CD14-positive monocyte (primary cell): Measurements from ENCODE around the gene PARP15. TPM values are rescaled to one million over a fixed set of nuclear protein-coding genes. Genes with fewer than 3 reads are reported as not detected.
"Not testable (repeated sequence)": the region's sequence is repeated elsewhere in the genome, so short reads cannot be mapped to it uniquely, and the experiment has no call there.

Experiments used
- DNase-seq, 3 donors: peaks; one replicate each; pipeline ENCODE4 v3.0.0-alpha.2; 2011 to 2022
- H2AFZ ChIP-seq: 2 replicates; pipeline ENCODE4 v1.6.0; 2012; ENCODE audit warnings: mild to moderate bottlenecking, low read depth, low read length, inconsistent platforms; ENCODE audit not compliant: insufficient read depth, poor library complexity, severe bottlenecking
- H3K27ac ChIP-seq, 2 donors: 1 replicate in 1 of 2; 2 replicates in 1 of 2; pipeline ENCODE4 v1.5.1; 2012 to 2013; ENCODE audit warnings: low read length in 2 of 2, control low read depth in 1 of 2, inconsistent platforms in 1 of 2, low read depth in 1 of 2, mild to moderate bottlenecking in 1 of 2
- H3K27me3 ChIP-seq, 2 donors: one replicate each; pipeline versions ENCODE4 v1.6.0 to v1.6.1; 2011 to 2013; ENCODE audit warnings: low read length in 2 of 2; ENCODE audit not compliant: control insufficient read depth in 2 of 2, insufficient read depth in 2 of 2
- H3K36me3 ChIP-seq, 2 donors: replicated peaks in 1 of 2; 1 replicate in 1 of 2; 2 replicates in 1 of 2; pipeline versions ENCODE4 v1.5.1 to v1.6.1; 2012 to 2013; ENCODE audit warnings: low read length in 2 of 2, control low read depth in 1 of 2, inconsistent platforms in 1 of 2, mild to moderate bottlenecking in 1 of 2; ENCODE audit not compliant: insufficient read depth in 2 of 2, control insufficient read depth in 1 of 2
- H3K4me1 ChIP-seq, 2 donors: 1 replicate in 1 of 2; 2 replicates in 1 of 2; pipeline versions ENCODE4 v1.5.1 to v1.6.1; 2012 to 2013; ENCODE audit warnings: low read length in 2 of 2, control low read depth in 1 of 2, inconsistent platforms in 1 of 2, mild to moderate bottlenecking in 1 of 2, moderate library complexity in 1 of 2; ENCODE audit not compliant: insufficient read depth in 2 of 2, control insufficient read depth in 1 of 2
- H3K4me2 ChIP-seq: replicated peaks from 2 replicates; pipeline ENCODE3; 2012; ENCODE audit warnings: low read length, moderate library complexity, mild to moderate bottlenecking; ENCODE audit not compliant: poor library complexity, severe bottlenecking; ENCODE audit errors: extremely low read depth
- H3K4me3 ChIP-seq, 3 experiments: fragments of 200-600 bp in 1 of 3; sonication (generic) in 1 of 3; replicated peaks in 1 of 3; 1 replicate in 2 of 3; 2 replicates in 1 of 3; pipeline ENCODE4 v1.5.1; 2011 to 2013; ENCODE audit warnings: low read length in 3 of 3, mild to moderate bottlenecking in 3 of 3, control low read depth in 2 of 3, low read depth in 2 of 3, inconsistent platforms in 1 of 3, moderate library complexity in 1 of 3
- H3K79me2 ChIP-seq: 2 replicates; pipeline ENCODE4 v1.6.0; 2012; ENCODE audit warnings: mild to moderate bottlenecking, control low read depth, inconsistent platforms, low read length, moderate library complexity; ENCODE audit not compliant: insufficient read depth
- H3K9ac ChIP-seq: 2 replicates; pipeline ENCODE4 v1.6.0; 2017; ENCODE audit warnings: low read length, mild to moderate bottlenecking; ENCODE audit not compliant: insufficient read depth, poor library complexity, severe bottlenecking
- H3K9me3 ChIP-seq, 2 donors: replicated peaks in 1 of 2; 1 replicate in 1 of 2; 2 replicates in 1 of 2; pipeline versions ENCODE4 v1.5.1 to v1.6.1; 2012 to 2013; ENCODE audit warnings: low read length in 2 of 2, control low read depth in 1 of 2; ENCODE audit not compliant: control insufficient read depth in 1 of 2, insufficient read depth in 1 of 2
- H4K20me1 ChIP-seq: 2 replicates; pipeline ENCODE4 v1.6.0; 2012; ENCODE audit warnings: mild to moderate bottlenecking, low read length, control low read depth, moderate library complexity; ENCODE audit not compliant: insufficient read depth
- H3K27ac Mint-ChIP-seq, 7 donors: one replicate each; pipeline ENCODE4 v1.8.0; 2020; ENCODE audit warnings: mild to moderate bottlenecking in 7 of 7, mixed read lengths in 7 of 7, moderate library complexity in 6 of 7, inconsistent platforms in 2 of 7
- H3K27me3 Mint-ChIP-seq, 3 donors: one replicate each; pipeline ENCODE4 v1.8.0; 2021 to 2022; ENCODE audit warnings: low read depth in 3 of 3, mild to moderate bottlenecking in 3 of 3, mixed read lengths in 3 of 3, moderate library complexity in 3 of 3, inconsistent platforms in 1 of 3
- H3K36me3 Mint-ChIP-seq, 2 donors: one replicate each; pipeline ENCODE4 v1.8.0; 2020; ENCODE audit warnings: mixed read lengths in 2 of 2, inconsistent platforms in 1 of 2, mild to moderate bottlenecking in 1 of 2
- H3K4me1 Mint-ChIP-seq: one replicate; pipeline ENCODE4 v1.8.0; 2020; ENCODE audit warnings: mild to moderate bottlenecking, mixed read lengths
- H3K4me3 Mint-ChIP-seq, 2 donors: one replicate each; pipeline ENCODE4 v1.8.0; 2020; ENCODE audit warnings: mild to moderate bottlenecking in 2 of 2, mixed read lengths in 2 of 2, moderate library complexity in 1 of 2
- H3K9me3 Mint-ChIP-seq, 7 donors: one replicate each; pipeline ENCODE4 v1.8.0; 2020 to 2022; ENCODE audit warnings: mixed read lengths in 7 of 7, mild to moderate bottlenecking in 6 of 7, moderate library complexity in 6 of 7, inconsistent platforms in 2 of 7
- CTCF ChIP-seq: fragments of 200-600 bp; IDR thresholded peaks from one replicate; pipeline ENCODE4 v1.8.0; 2022; ENCODE audit warnings: antibody characterized with exemption, mild to moderate bottlenecking
- WGBS: methylation state at CpG from one replicate; pipeline ENCODE4 v1.1.5; 2013; ENCODE audit warnings: missing lambda C conversion rate; ENCODE audit not compliant: insufficient coverage; 5-methylcytosine and 5-hydroxymethylcytosine counted together
- intact Hi-C, 2 donors: fragments of 100-400 bp; cut with micrococcal nuclease; formaldehyde crosslinking; loops; one replicate each; pipeline versions ENCODE4 v1.15.0 to v1.15.1; 2023
- polyA plus RNA-seq, 3 donors: library from polyadenylated mRNA; depleted of rRNA in 1 of 3; unstranded in 2 of 3; stranded (reverse) in 1 of 3; fragments of 300-500 nt in 2 of 3; fragments of >200 nt in 1 of 3; fragmentation: Illumina TruSeq in 2 of 3; gene quantifications; 1 replicate in 2 of 3; 2 replicates in 1 of 3; pipeline ENCODE4 v1.2.3, GENCODE V29; 2012 to 2021

Gene PARP15
- polyA plus RNA-seq, 3 donors: 0.23 to 4.4 (median 0.28) TPM

- peak overlapping the region; percentile 98 for H2AFZ ChIP-seq
- peak overlapping the region; percentile 89 to 96 for H3K27ac ChIP-seq
- H3K4me3 ChIP-seq: peak overlapping the region; percentile 78 to 97 (median 88)
- peaks cover 0 to 11% of the 10 kb centered on the region in 2 donors for H3K36me3 ChIP-seq
- 72% methylated on average over 2 of the region's 3 CpGs for WGBS
- H3K4me1 ChIP-seq: peaks cover 50 to 57% of the 10 kb centered on the region in 2 donors
- TF ChIP-seq CTCF: no peak
- intact Hi-C loops: loop anchor here in 1 of 2 donors (10.0 kb wide), 3 partner anchors 227 to 1137 kb away; partner anchors contain the start of genes FAM162A, MIX23 and POLQ
- H4K20me1 ChIP-seq: peaks cover 37% of the 10 kb centered on the region
- peak overlapping the region; percentile 79 for H3K4me2 ChIP-seq
- H3K9ac ChIP-seq: peak overlapping the region; percentile 89
- no peaks in the 10 kb centered on the region for H3K27me3 ChIP-seq
- Mint-ChIP-seq H3K9me3 (peaks cover 0 to 2% (median 0%) of the 10 kb centered on the region in 7 donors), H3K27ac (peak overlapping the region; percentile 33 to 94 (median 90)), H3K36me3 (peaks cover 17 to 30% of the 10 kb centered on the region in 2 donors), H3K27me3 (no peaks in the 10 kb centered on the region), H3K4me1 (peaks cover 57% of the 10 kb centered on the region), H3K4me3 (peak overlapping the region; percentile 83 to 94)
- no peaks in the 10 kb centered on the region for H3K9me3 ChIP-seq
- peak in 1 of 3 donors; percentile 54 for DNase-seq
- peaks cover 50% of the 10 kb centered on the region for H3K79me2 ChIP-seq
Observed at GRCh38 chr3:122681974-122682409, 104.5 kb downstream of the PARP15 start.

GRCh38 chr3:122682778-122683411 lies 105.4 kb downstream of the PARP15 start:
- intact Hi-C loops: loop anchor here in 1 of 2 donors (10.0 kb wide), 3 partner anchors 228 to 1138 kb away; partner anchors contain the start of genes FAM162A, MIX23 and POLQ
- not testable (repeated sequence) for H3K9me3 Mint-ChIP-seq, H3K27me3 ChIP-seq, H2AFZ ChIP-seq, H3K9me3 ChIP-seq, H3K27me3 Mint-ChIP-seq
- peak in 2 of 3 donors; percentile 37 to 73 for DNase-seq
- Mint-ChIP-seq H3K27ac (peak overlapping the region; percentile 74 to 94 (median 87)), H3K4me1 (peaks cover 63% of the 10 kb centered on the region), H3K36me3 (peaks cover 17 to 37% of the 10 kb centered on the region in 2 donors), H3K4me3 (peak overlapping the region; percentile 83 to 94)
- peaks cover 56 to 63% of the 10 kb centered on the region in 2 donors for H3K4me1 ChIP-seq
- H3K4me2 ChIP-seq: peak overlapping the region; percentile 79
- H3K36me3 ChIP-seq: peaks cover 0 to 11% of the 10 kb centered on the region in 2 donors
- WGBS: 13% methylated on average over 1 of the region's 11 CpGs
- H4K20me1 ChIP-seq: peaks cover 37% of the 10 kb centered on the region
- peak overlapping the region; percentile 42 to 96 for H3K27ac ChIP-seq
- peak overlapping the region in 1 of 3 experiments; percentile 97 for H3K4me3 ChIP-seq
- peaks cover 50% of the 10 kb centered on the region for H3K79me2 ChIP-seq
- peak overlapping the region; percentile 17 for H3K9ac ChIP-seq
